ENCODE measurements around the gene SYNPO2. TPM values are rescaled to one million over a fixed set of nuclear protein-coding genes. Genes with fewer than 3 reads are reported as not detected.

SYNPO2 gene
- total RNA-seq, 2 experiments from 2014 or later, result 0.16 to 0.28 TPM

- Mint-ChIP-seq H3K9me3 (ENCODE audit: low read depth) (no peaks in the 10 kb centered on the region), H3K4me1 (no peaks in the 10 kb centered on the region), H3K4me3 (no peak overlapping the region), H3K27ac (no peak overlapping the region), H3K36me3 (ENCODE audit: low read depth) (no peaks in the 10 kb centered on the region), H3K27me3 (no peaks in the 10 kb centered on the region)
- intact Hi-C loops (cut with DNase I, micrococcal nuclease), result no loop called here
- ChIA-PET CTCF (interaction anchor here (1.0 to 2.0 kb wide), 4 partner anchors 13 to 124 kb away, joined by 4 to 7 read pairs (median 5); no protein-coding TSS in a partner anchor), POLR2A (no interaction called here)
- DNase-seq (no peak), ATAC-seq (no peak)
Measured at GRCh38 chr4:119025916-119026661, 137.4 kb downstream of the SYNPO2 start.

- Mint-ChIP-seq H3K4me3 (no peak overlapping the region), H3K4me1 (no peaks in the 10 kb centered on the region), H3K9me3 (ENCODE audit: low read depth) (no peaks in the 10 kb centered on the region), H3K27ac (no peak overlapping the region), H3K36me3 (ENCODE audit: low read depth) (no peaks in the 10 kb centered on the region), H3K27me3 (no peaks in the 10 kb centered on the region)
- intact Hi-C loops (cut with DNase I, micrococcal nuclease), result no loop called here
- no peak for ATAC-seq
- no peak for DNase-seq
- ChIA-PET CTCF (interaction anchor here (1.3 kb wide), 1 partner anchor 15 kb away, joined by 4 read pairs; no protein-coding TSS in a partner anchor), POLR2A (no interaction called here)
Measured at GRCh38 chr4:119026662-119027444, 138.2 kb downstream of the SYNPO2 start.

GRCh38 chr4:119027811-119028210, 139.2 kb downstream of the SYNPO2 start:
- POLR2A ChIA-PET, result no interaction called here

GRCh38 chr4:119028296-119028695, 139.6 kb downstream of the SYNPO2 start:
- Mint-ChIP-seq H3K4me1 (no peaks in the 10 kb centered on the region), H3K9me3 (ENCODE audit: low read depth) (no peaks in the 10 kb centered on the region), H3K27me3 (no peaks in the 10 kb centered on the region), H3K4me3 (no peak overlapping the region), H3K27ac (no peak overlapping the region), H3K36me3 (ENCODE audit: low read depth) (no peaks in the 10 kb centered on the region)
- DNase-seq, result no peak
- no peak for ATAC-seq
- ChIA-PET CTCF (interaction anchor here (1.3 to 1.9 kb wide), 3 partner anchors 10 to 13 kb away, joined by 3 to 9 read pairs (median 6); no protein-coding TSS in a partner anchor), POLR2A (interaction anchor here (0.5 kb wide), 1 partner anchor 1159 kb away, joined by 3 read pairs; no protein-coding TSS in a partner anchor)
- intact Hi-C loops (cut with DNase I, micrococcal nuclease), result no loop called here

More at GRCh38 chr4:119027811-119028210, 139.2 kb downstream of the SYNPO2 start:
- CTCF ChIA-PET, result interaction anchor here (1.5 kb wide), 1 partner anchor 13 kb away, joined by 9 read pairs; no protein-coding TSS in a partner anchor
- DNase-seq (no peak), ATAC-seq (no peak)
- Mint-ChIP-seq H3K27ac (no peak overlapping the region), H3K4me3 (no peak overlapping the region), H3K4me1 (no peaks in the 10 kb centered on the region), H3K27me3 (no peaks in the 10 kb centered on the region), H3K36me3 (ENCODE audit: low read depth) (no peaks in the 10 kb centered on the region), H3K9me3 (ENCODE audit: low read depth) (no peaks in the 10 kb centered on the region)
- intact Hi-C loops (cut with DNase I, micrococcal nuclease), result no loop called here

- intact Hi-C loops (cut with DNase I, micrococcal nuclease), result no loop called here
- no peak for DNase-seq
- Mint-ChIP-seq H3K4me3 (no peak overlapping the region), H3K27me3 (no peaks in the 10 kb centered on the region), H3K27ac (no peak overlapping the region), H3K36me3 (ENCODE audit: low read depth) (no peaks in the 10 kb centered on the region), H3K4me1 (no peaks in the 10 kb centered on the region), H3K9me3 (ENCODE audit: low read depth) (no peaks in the 10 kb centered on the region)
- POLR2A ChIA-PET, result no interaction called here
- ATAC-seq, result no peak
- CTCF ChIA-PET, result interaction anchor here (1.9 kb wide), 1 partner anchor 13 kb away, joined by 6 read pairs; no protein-coding TSS in a partner anchor
Measured at GRCh38 chr4:119029847-119030535, 141.3 kb downstream of the SYNPO2 start.

- intact Hi-C loops (cut with DNase I, micrococcal nuclease), result no loop called here
- Mint-ChIP-seq H3K27me3 (no peaks in the 10 kb centered on the region), H3K4me1 (no peaks in the 10 kb centered on the region), H3K27ac (no peak overlapping the region), H3K4me3 (no peak overlapping the region), H3K9me3 (ENCODE audit: low read depth) (no peaks in the 10 kb centered on the region), H3K36me3 (ENCODE audit: low read depth) (no peaks in the 10 kb centered on the region)
- ChIA-PET POLR2A (no interaction called here), CTCF (no interaction called here)
- no peak for DNase-seq
- no peak for ATAC-seq
Measured at GRCh38 chr4:119030536-119030890, 141.9 kb downstream of the SYNPO2 start.

- intact Hi-C loops (cut with DNase I, micrococcal nuclease), result no loop called here
- ChIA-PET POLR2A (no interaction called here), CTCF (interaction anchor here (3.3 kb wide), 1 partner anchor 11 kb away, joined by 15 read pairs; no protein-coding TSS in a partner anchor)
- ATAC-seq (no peak), DNase-seq (no peak)
- Mint-ChIP-seq H3K9me3 (ENCODE audit: low read depth) (no peaks in the 10 kb centered on the region), H3K4me3 (no peak overlapping the region), H3K27ac (no peak overlapping the region), H3K36me3 (ENCODE audit: low read depth) (no peaks in the 10 kb centered on the region), H3K4me1 (no peaks in the 10 kb centered on the region), H3K27me3 (no peaks in the 10 kb centered on the region)
Measured at GRCh38 chr4:119031218-119031617, 142.6 kb downstream of the SYNPO2 start.

GRCh38 chr4:119032921-119033685, 144.4 kb downstream of the SYNPO2 start:
- Mint-ChIP-seq H3K9me3 (ENCODE audit: low read depth) (no peaks in the 10 kb centered on the region), H3K4me1 (peaks cover 6% of the 10 kb centered on the region), H3K27me3 (no peaks in the 10 kb centered on the region), H3K4me3 (no peak overlapping the region), H3K27ac (no peak overlapping the region), H3K36me3 (ENCODE audit: low read depth) (no peaks in the 10 kb centered on the region)
- ATAC-seq (no peak), DNase-seq (no peak)
- intact Hi-C loops (cut with DNase I, micrococcal nuclease), result no loop called here
- ChIA-PET CTCF (interaction anchor here (3.3 kb wide), 1 partner anchor 9 kb away, joined by 15 read pairs; no protein-coding TSS in a partner anchor), POLR2A (no interaction called here)

GRCh38 chr4:119034276-119035008, 145.8 kb downstream of the SYNPO2 start:
- intact Hi-C loops (cut with DNase I, micrococcal nuclease), result loop anchor here in 1 of 2 experiments (5.0 kb wide), 1 partner anchor 262 kb away; no protein-coding TSS in a partner anchor
- peaks cover 13% of the 10 kb centered on the region for H3K4me1 Mint-ChIP-seq
- no peak overlapping the region for H3K27ac Mint-ChIP-seq
- CTCF ChIA-PET, result interaction anchor here (1.6 to 3.3 kb wide), 2 partner anchors 8 to 10 kb away, joined by 3 to 15 read pairs; no protein-coding TSS in a partner anchor
- no peaks in the 10 kb centered on the region for H3K9me3 Mint-ChIP-seq (ENCODE audit: low read depth)
- H3K36me3 Mint-ChIP-seq (ENCODE audit: low read depth), result no peaks in the 10 kb centered on the region
- H3K27me3 Mint-ChIP-seq, result no peaks in the 10 kb centered on the region
- ATAC-seq, result no peak
- H3K4me3 Mint-ChIP-seq, result no peak overlapping the region
- POLR2A ChIA-PET, result no interaction called here
- no peak for DNase-seq

- Mint-ChIP-seq H3K4me3 (no peak overlapping the region), H3K4me1 (peaks cover 13% of the 10 kb centered on the region), H3K27me3 (no peaks in the 10 kb centered on the region), H3K27ac (no peak overlapping the region), H3K36me3 (ENCODE audit: low read depth) (no peaks in the 10 kb centered on the region), H3K9me3 (ENCODE audit: low read depth) (no peaks in the 10 kb centered on the region)
- DNase-seq (no peak), ATAC-seq (no peak)
- intact Hi-C loops (cut with DNase I, micrococcal nuclease), result loop anchor here in 1 of 2 experiments (5.0 kb wide), 1 partner anchor 264 kb away; no protein-coding TSS in a partner anchor
- ChIA-PET POLR2A (no interaction called here), CTCF (no interaction called here)
Measured at GRCh38 chr4:119035951-119036737, 147.5 kb downstream of the SYNPO2 start.

Data from activated CD4-positive, alpha-beta T cell treated with anti-CD3 and anti-CD28 coated beads for 36 hours (primary cell).